HCT116 (cell line): ENCODE measurements around the gene BTBD2.

ENCODE experiments used
- EGR1 ChIP-seq: IDR thresholded peaks from 2 replicates; pipeline ENCODE4 v1.6.1; 2012; ENCODE audit warnings: low read depth
- EZH2 ChIP-seq: fragments of 200-600 bp; sonication (generic); IDR thresholded peaks from 2 replicates; pipeline ENCODE4 v1.6.1; 2017; ENCODE audit warnings: antibody characterized with exemption, mixed run types
- EZH2phosphoT487 ChIP-seq: fragments of 200-600 bp; IDR thresholded peaks from 2 replicates; pipeline ENCODE4 v1.6.1; 2018; ENCODE audit warnings: antibody characterized with exemption, borderline replicate concordance
- JUND ChIP-seq: IDR thresholded peaks from 2 replicates; pipeline ENCODE4 v1.6.1; 2012
- POLR2A ChIP-seq: IDR thresholded peaks from 2 replicates; pipeline ENCODE4 v1.7.0; 2011; ENCODE audit warnings: borderline replicate concordance; ENCODE audit not compliant: insufficient read depth, insufficient read length; ENCODE audit errors: extremely low read depth
- POLR2AphosphoS5 ChIP-seq: IDR thresholded peaks from 2 replicates; pipeline ENCODE4 v1.6.1; 2011; ENCODE audit warnings: mild to moderate bottlenecking, low read depth, low read length, moderate library complexity
- RAD21 ChIP-seq: IDR thresholded peaks from 2 replicates; pipeline ENCODE4 v1.6.1; 2012; ENCODE audit warnings: low read depth, mild to moderate bottlenecking
- SIN3A ChIP-seq: IDR thresholded peaks from 2 replicates; pipeline ENCODE4 v1.6.1; 2012; ENCODE audit warnings: low read depth
- SP1 ChIP-seq: IDR thresholded peaks from 2 replicates; pipeline ENCODE4 v1.6.1; 2012; ENCODE audit warnings: low read depth
- TF ChIP-seq, protein P1 (sequence below), 3 experiments: fragments of 200-600 bp in 1 of 3; sonication (generic) in 1 of 3; IDR thresholded peaks in 2 of 3; conservative IDR thresholded peaks in 1 of 3; 2 replicates each; pipeline ENCODE4 v1.5.1; 2012 to 2017; ENCODE audit warnings: low read depth in 2 of 3, low read length in 2 of 3, antibody characterized with exemption in 1 of 3, borderline replicate concordance in 1 of 3, control low read depth in 1 of 3, mild to moderate bottlenecking in 1 of 3, mixed read lengths in 1 of 3, mixed run types in 1 of 3, moderate library complexity in 1 of 3; ENCODE audit not compliant: insufficient read depth in 1 of 3
- TF ChIP-seq, protein P2 (sequence below): IDR thresholded peaks from 2 replicates; pipeline ENCODE4 v1.6.1; 2012; ENCODE audit warnings: low read depth
- TF ChIP-seq, protein P3 (sequence below): IDR thresholded peaks from 2 replicates; pipeline ENCODE4 v1.6.1; 2012
- TF ChIP-seq, protein P4 (sequence below): IDR thresholded peaks from 2 replicates; pipeline ENCODE4 v1.6.1; 2012

DNA sequence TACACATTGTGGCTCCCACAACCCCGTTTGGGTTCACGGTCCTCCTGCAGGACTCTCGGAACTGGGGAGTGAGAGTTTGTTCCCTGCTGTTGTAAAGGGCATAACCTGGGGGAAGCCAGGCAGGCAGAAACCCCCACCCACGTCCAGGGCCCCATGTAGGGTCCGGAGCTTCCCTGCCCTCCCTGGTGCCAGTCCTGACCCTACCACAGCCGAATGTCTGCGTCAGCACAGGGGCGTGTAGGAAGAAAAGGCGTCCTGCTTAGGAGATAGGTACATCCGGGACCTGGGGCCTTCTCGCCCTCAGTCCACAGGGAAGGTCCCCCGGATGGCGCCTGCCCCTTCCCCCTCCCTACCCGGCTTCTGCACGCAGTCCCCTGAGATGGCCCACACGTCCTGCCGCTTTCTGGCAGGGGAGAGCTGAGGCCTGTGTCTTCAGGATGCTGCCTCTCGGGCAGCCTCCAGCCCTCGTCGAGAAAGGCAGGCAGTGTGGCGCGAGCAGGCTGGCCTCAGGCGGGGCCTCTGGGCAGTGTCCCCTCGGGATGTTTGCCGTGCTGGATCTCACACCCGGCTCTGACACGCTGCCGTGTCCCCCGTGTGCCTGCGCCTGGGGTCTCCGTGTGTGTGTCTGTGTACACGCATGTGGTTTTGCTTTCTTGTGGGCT, 55.5 kb downstream of the BTBD2 start:
- TF ChIP-seq, protein P1, sequence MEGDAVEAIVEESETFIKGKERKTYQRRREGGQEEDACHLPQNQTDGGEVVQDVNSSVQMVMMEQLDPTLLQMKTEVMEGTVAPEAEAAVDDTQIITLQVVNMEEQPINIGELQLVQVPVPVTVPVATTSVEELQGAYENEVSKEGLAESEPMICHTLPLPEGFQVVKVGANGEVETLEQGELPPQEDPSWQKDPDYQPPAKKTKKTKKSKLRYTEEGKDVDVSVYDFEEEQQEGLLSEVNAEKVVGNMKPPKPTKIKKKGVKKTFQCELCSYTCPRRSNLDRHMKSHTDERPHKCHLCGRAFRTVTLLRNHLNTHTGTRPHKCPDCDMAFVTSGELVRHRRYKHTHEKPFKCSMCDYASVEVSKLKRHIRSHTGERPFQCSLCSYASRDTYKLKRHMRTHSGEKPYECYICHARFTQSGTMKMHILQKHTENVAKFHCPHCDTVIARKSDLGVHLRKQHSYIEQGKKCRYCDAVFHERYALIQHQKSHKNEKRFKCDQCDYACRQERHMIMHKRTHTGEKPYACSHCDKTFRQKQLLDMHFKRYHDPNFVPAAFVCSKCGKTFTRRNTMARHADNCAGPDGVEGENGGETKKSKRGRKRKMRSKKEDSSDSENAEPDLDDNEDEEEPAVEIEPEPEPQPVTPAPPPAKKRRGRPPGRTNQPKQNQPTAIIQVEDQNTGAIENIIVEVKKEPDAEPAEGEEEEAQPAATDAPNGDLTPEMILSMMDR (IDR thresholded peaks at IDR 0.05 in 2 of 3, conservative IDR thresholded peaks at IDR 0.05 in 1 of 3; ENCODE audit: borderline replicate concordance in 1 of 3, insufficient read depth in 1 of 3, low read depth in 2 of 3, low read length in 2 of 3) = no peak
- no peak for TF ChIP-seq RAD21
- TF ChIP-seq, protein P2, sequence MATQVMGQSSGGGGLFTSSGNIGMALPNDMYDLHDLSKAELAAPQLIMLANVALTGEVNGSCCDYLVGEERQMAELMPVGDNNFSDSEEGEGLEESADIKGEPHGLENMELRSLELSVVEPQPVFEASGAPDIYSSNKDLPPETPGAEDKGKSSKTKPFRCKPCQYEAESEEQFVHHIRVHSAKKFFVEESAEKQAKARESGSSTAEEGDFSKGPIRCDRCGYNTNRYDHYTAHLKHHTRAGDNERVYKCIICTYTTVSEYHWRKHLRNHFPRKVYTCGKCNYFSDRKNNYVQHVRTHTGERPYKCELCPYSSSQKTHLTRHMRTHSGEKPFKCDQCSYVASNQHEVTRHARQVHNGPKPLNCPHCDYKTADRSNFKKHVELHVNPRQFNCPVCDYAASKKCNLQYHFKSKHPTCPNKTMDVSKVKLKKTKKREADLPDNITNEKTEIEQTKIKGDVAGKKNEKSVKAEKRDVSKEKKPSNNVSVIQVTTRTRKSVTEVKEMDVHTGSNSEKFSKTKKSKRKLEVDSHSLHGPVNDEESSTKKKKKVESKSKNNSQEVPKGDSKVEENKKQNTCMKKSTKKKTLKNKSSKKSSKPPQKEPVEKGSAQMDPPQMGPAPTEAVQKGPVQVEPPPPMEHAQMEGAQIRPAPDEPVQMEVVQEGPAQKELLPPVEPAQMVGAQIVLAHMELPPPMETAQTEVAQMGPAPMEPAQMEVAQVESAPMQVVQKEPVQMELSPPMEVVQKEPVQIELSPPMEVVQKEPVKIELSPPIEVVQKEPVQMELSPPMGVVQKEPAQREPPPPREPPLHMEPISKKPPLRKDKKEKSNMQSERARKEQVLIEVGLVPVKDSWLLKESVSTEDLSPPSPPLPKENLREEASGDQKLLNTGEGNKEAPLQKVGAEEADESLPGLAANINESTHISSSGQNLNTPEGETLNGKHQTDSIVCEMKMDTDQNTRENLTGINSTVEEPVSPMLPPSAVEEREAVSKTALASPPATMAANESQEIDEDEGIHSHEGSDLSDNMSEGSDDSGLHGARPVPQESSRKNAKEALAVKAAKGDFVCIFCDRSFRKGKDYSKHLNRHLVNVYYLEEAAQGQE = no peak
- TF ChIP-seq JUND = no peak
- TF ChIP-seq POLR2A = no peak
- no peak for TF ChIP-seq EZH2
- TF ChIP-seq, protein P3, sequence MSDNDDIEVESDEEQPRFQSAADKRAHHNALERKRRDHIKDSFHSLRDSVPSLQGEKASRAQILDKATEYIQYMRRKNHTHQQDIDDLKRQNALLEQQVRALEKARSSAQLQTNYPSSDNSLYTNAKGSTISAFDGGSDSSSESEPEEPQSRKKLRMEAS = no peak
- no peak for TF ChIP-seq EGR1
- TF ChIP-seq SP1 = no peak
- no peak for TF ChIP-seq POLR2AphosphoS5
- no peak for TF ChIP-seq EZH2phosphoT487
- TF ChIP-seq, protein P4, sequence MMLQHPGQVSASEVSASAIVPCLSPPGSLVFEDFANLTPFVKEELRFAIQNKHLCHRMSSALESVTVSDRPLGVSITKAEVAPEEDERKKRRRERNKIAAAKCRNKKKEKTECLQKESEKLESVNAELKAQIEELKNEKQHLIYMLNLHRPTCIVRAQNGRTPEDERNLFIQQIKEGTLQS = no peak
- TF ChIP-seq SIN3A = no peak
